Kidney (tissue), 14 donors: ENCODE measurements around the gene UBQLN4. TPM values are rescaled to one million over a fixed set of nuclear protein-coding genes. Genes with fewer than 3 reads are reported as not detected.
A peak's percentile ranks its signal among the peaks of the same experiment; 100 is the strongest.

ENCODE experiments used
- DNase-seq, 5 donors: peaks; one replicate each; pipeline ENCODE4 v3.0.0-alpha.2; 2013 to 2020
- FAIRE-seq: peaks from 2 replicates; lab custom pipeline; 2012; peaks lifted over from hg19 to GRCh38; lab: Jason Lieb, UNC
- H3K27ac ChIP-seq, 2 donors: one replicate each; pipeline ENCODE4 v1.7.0; 2013; ENCODE audit warnings: low read depth in 2 of 2, low read length in 2 of 2, inconsistent platforms in 1 of 2
- H3K27me3 ChIP-seq: one replicate; pipeline ENCODE4 v1.7.1; 2013; ENCODE audit warnings: low read length, inconsistent platforms; ENCODE audit not compliant: control insufficient read depth, insufficient read depth
- H3K36me3 ChIP-seq, 3 donors: one replicate each; pipeline versions ENCODE4 v1.7.0 to v1.7.1; 2013; ENCODE audit warnings: low read length in 3 of 3, control low read depth in 1 of 3, inconsistent platforms in 1 of 3; ENCODE audit not compliant: insufficient read depth in 3 of 3, control insufficient read depth in 2 of 3
- H3K4me1 ChIP-seq, 3 donors: one replicate each; pipeline versions ENCODE4 v1.7.0 to v1.7.1; 2013; ENCODE audit warnings: low read length in 3 of 3, inconsistent platforms in 1 of 3, low read depth in 1 of 3; ENCODE audit not compliant: control insufficient read depth in 2 of 3, insufficient read depth in 2 of 3
- H3K4me3 ChIP-seq, 3 donors: one replicate each; pipeline versions ENCODE4 v1.7.0 to v1.8.1; 2013; ENCODE audit warnings: low read length in 3 of 3, control low read depth in 1 of 3, inconsistent platforms in 1 of 3
- H3K9ac ChIP-seq, 3 donors: one replicate each; pipeline versions ENCODE4 v1.7.0 to v1.7.1; 2013; ENCODE audit warnings: low read length in 3 of 3, control low read depth in 1 of 3, inconsistent platforms in 1 of 3
- H3K9me3 ChIP-seq, 3 donors: one replicate each; pipeline versions ENCODE4 v1.7.0 to v1.7.1; 2013; ENCODE audit warnings: low read length in 3 of 3, control low read depth in 1 of 3, inconsistent platforms in 1 of 3; ENCODE audit not compliant: control insufficient read depth in 2 of 3, insufficient read depth in 1 of 3
- CTCF ChIP-seq: IDR thresholded peaks from 3 replicates; pipeline ENCODE4 v1.5.1; 2012; ENCODE audit warnings: mild to moderate bottlenecking, moderate library complexity, borderline replicate concordance; ENCODE audit not compliant: insufficient read depth; ENCODE audit errors: extremely low read depth
- intact Hi-C: fragments of 100-400 bp; cut with DNase I; formaldehyde crosslinking; loops from one replicate; pipeline ENCODE4 v1.11.1; 2022
- polyA plus RNA-seq: library from polyadenylated mRNA; stranded (reverse); fragments of 350-450 nt; fragmentation: Illumina TruSeq; extraction: RNeasy Lipid Tissue Mini Kit (QIAGEN cat#74804); gene quantifications from one replicate; pipeline ENCODE4 v1.2.3, GENCODE V29; 2014; ENCODE audit warnings: low read depth, low replicate concordance; ENCODE audit not compliant: insufficient read depth
- total RNA-seq: library from RNA; stranded (reverse); fragmentation: NEBNext Ultra II Directional; extraction: Animal tissue kit (Norgen Biotek cat#: 25700); gene quantifications from one replicate; pipeline ENCODE4 v1.2.1, GENCODE V29; 2021
- donor health status: control.
- donor health status: control.
- donor health status: control.
- donor health status: control.
- donor health status: control.
- donor health status: DM: yes; HTN: yes; CAD: no.
- donor health status: Normal renal cell carcinoma (clear cell type).

Gene UBQLN4
- total and polyA plus RNA-seq, 2 donors from 2014 or later: 24.5 to 24.6 TPM

DNA sequence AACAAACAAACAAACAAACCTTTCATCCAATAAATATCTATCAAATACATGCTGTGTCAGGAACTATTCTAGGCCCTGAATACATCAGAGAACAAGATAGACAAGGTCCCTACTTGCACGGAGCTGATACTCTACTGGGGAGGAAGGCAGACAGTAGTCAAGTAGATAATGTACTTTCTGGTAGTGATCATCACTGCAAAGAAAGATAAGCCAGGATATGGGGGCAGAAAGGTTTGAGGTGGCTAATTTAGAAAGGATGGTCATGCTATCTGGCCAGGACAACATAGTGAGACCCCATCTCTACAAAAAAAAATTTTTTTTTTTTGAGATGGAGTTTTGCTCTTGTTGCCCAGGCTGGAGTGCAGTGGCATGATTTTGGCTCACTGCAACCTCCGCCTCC lies 38.0 kb upstream of the UBQLN4 start:
- no peak overlapping the region for H3K4me3 ChIP-seq
- no peak overlapping the region for H3K9ac ChIP-seq
- no peak for TF ChIP-seq CTCF
- no peaks in the 10 kb centered on the region for H3K9me3 ChIP-seq
- intact Hi-C loops: loop anchor here (5.0 kb wide), 2 partner anchors 46 to 131 kb away; no protein-coding TSS in a partner anchor
- no peaks in the 10 kb centered on the region for H3K27me3 ChIP-seq
- DNase-seq (no peak), FAIRE-seq (no peak)
- no peak overlapping the region for H3K27ac ChIP-seq
- no peaks in the 10 kb centered on the region for H3K4me1 ChIP-seq
- no peaks in the 10 kb centered on the region for H3K36me3 ChIP-seq

- Histone ChIP-seq H3K27ac (no peak overlapping the region), H3K4me1 (peaks cover 0 to 4% (median 0%) of the 10 kb centered on the region in 3 donors), H3K36me3 (no peaks in the 10 kb centered on the region), H3K4me3 (no peak overlapping the region), H3K9me3 (no peaks in the 10 kb centered on the region), H3K27me3 (no peaks in the 10 kb centered on the region), H3K9ac (no peak overlapping the region)
- DNase-seq (peak; percentile 86 to 94 (median 89)), FAIRE-seq (no peak)
- TF ChIP-seq CTCF: peak; percentile 79
- intact Hi-C loops: loop anchor here (5.0 kb wide), 2 partner anchors 46 to 131 kb away; no protein-coding TSS in a partner anchor
These were observed 37.2 kb upstream of the UBQLN4 start for GRCh38 chr1:156090840-156091188.

GRCh38 chr1:156090138-156090839 lies 36.7 kb upstream of the UBQLN4 start:
- FAIRE-seq: no peak

More at GRCh38 chr1:156090138-156090839, 36.7 kb upstream of the UBQLN4 start:
- Histone ChIP-seq H3K27ac (no peak overlapping the region), H3K9ac (no peak overlapping the region), H3K4me1 (peaks cover 0 to 4% (median 0%) of the 10 kb centered on the region in 3 donors), H3K36me3 (no peaks in the 10 kb centered on the region), H3K9me3 (no peaks in the 10 kb centered on the region), H3K27me3 (no peaks in the 10 kb centered on the region), H3K4me3 (no peak overlapping the region)
- no peak for TF ChIP-seq CTCF
- no peak for DNase-seq
- intact Hi-C loops: loop anchor here (5.0 kb wide), 2 partner anchors 47 to 132 kb away; no protein-coding TSS in a partner anchor
